B cell (primary cell): ENCODE measurements around the gene WASHC4. TPM values are rescaled to one million over a fixed set of nuclear protein-coding genes. Genes with fewer than 3 reads are reported as not detected.

Experiments used
- ATAC-seq: fragments of 200-7000 bp; cut with Tn5 transposase; one replicate; pipeline ENCODE4 v1.10.0; 2021; ENCODE audit warnings: low read depth, mild to moderate bottlenecking, moderate number of reproducible peaks, moderate library complexity
- CTCF ChIA-PET: fragments of 350-600 bp; sonication (Branson Sonifier 250); formaldehyde crosslinking; loops from one replicate; lab custom pipeline; 2021; ENCODE audit warnings: antibody characterized with exemption, inconsistent platforms; lab: Charles Lee
- POLR2A ChIA-PET: fragments of 350-600 bp; sonication (Branson Sonifier 250); formaldehyde crosslinking; loops from one replicate; lab custom pipeline; 2021; ENCODE audit warnings: antibody characterized with exemption; lab: Charles Lee
- DNase-seq: peaks from one replicate; pipeline ENCODE4 v3.0.0; 2013
- H2AFZ ChIP-seq: 2 replicates; pipeline ENCODE4 v1.6.1; 2012; ENCODE audit warnings: mild to moderate bottlenecking, low read depth, low read length; ENCODE audit not compliant: insufficient read depth, poor library complexity, severe bottlenecking
- H3K27ac ChIP-seq, 2 donors: 1 replicate in 1 of 2; 2 replicates in 1 of 2; pipeline ENCODE4 v1.5.1; 2012 to 2013; ENCODE audit warnings: low read length in 2 of 2, mild to moderate bottlenecking in 2 of 2, moderate library complexity in 1 of 2
- H3K27me3 ChIP-seq, 4 experiments: fragments of 200-600 bp in 1 of 4; sonication (generic) in 1 of 4; replicated peaks in 1 of 4; 1 replicate in 2 of 4; 2 replicates in 2 of 4; pipeline versions ENCODE4 v1.6.1 to v1.7.0; 2013 to 2016; ENCODE audit warnings: low read length in 3 of 4, mild to moderate bottlenecking in 2 of 4, mixed read lengths in 1 of 4, moderate library complexity in 1 of 4; ENCODE audit not compliant: insufficient read depth in 4 of 4, control insufficient read depth in 3 of 4; ENCODE audit errors: control extremely low read depth in 1 of 4
- H3K36me3 ChIP-seq, 2 experiments: replicated peaks in 1 of 2; 1 replicate in 1 of 2; 2 replicates in 1 of 2; pipeline versions ENCODE4 v1.6.1 to v1.7.1; 2013; ENCODE audit warnings: low read length in 1 of 2; ENCODE audit not compliant: insufficient read depth in 2 of 2, control insufficient read depth in 1 of 2; ENCODE audit errors: control extremely low read depth in 1 of 2, extremely low read depth in 1 of 2
- H3K4me1 ChIP-seq, 2 donors: fragments of 200-600 bp in 1 of 2; sonication (generic) in 1 of 2; 1 replicate in 1 of 2; 2 replicates in 1 of 2; pipeline versions ENCODE4 v1.5.1 to v1.6.1; 2013 to 2017; ENCODE audit warnings: low read length in 2 of 2; ENCODE audit not compliant: control insufficient read depth in 2 of 2, insufficient read depth in 2 of 2
- H3K4me2 ChIP-seq: replicated peaks from 2 replicates; pipeline ENCODE3; 2012; ENCODE audit warnings: mild to moderate bottlenecking, low read depth, low read length; ENCODE audit not compliant: poor library complexity, severe bottlenecking
- H3K4me3 ChIP-seq, 5 experiments: fragments of 200-600 bp in 1 of 5; sonication (generic) in 1 of 5; 1 replicate in 3 of 5; 2 replicates in 2 of 5; pipeline versions ENCODE4 v1.5.1 to v1.7.0; 2011 to 2016; ENCODE audit warnings: low read length in 4 of 5, mild to moderate bottlenecking in 4 of 5, low read depth in 2 of 5, control low read depth in 1 of 5, moderate library complexity in 1 of 5; ENCODE audit not compliant: insufficient read depth in 1 of 5; ENCODE audit errors: control extremely low read depth in 1 of 5, extremely low read depth in 1 of 5
- H3K79me2 ChIP-seq: fragments of 200-600 bp; sonication (generic); one replicate; pipeline ENCODE4 v1.6.0; 2016; ENCODE audit warnings: low read length; ENCODE audit not compliant: control insufficient read depth, insufficient read depth
- H3K9ac ChIP-seq: fragments of 200-600 bp; sonication (generic); 2 replicates; pipeline ENCODE4 v1.6.1; 2017; ENCODE audit warnings: mild to moderate bottlenecking, low read length, moderate library complexity
- H3K9me3 ChIP-seq, 3 donors: one replicate each; pipeline versions ENCODE4 v1.6.1 to v1.7.1; 2013; ENCODE audit warnings: low read length in 2 of 3; ENCODE audit not compliant: control insufficient read depth in 2 of 3, insufficient read depth in 1 of 3; ENCODE audit errors: control extremely low read depth in 1 of 3
- H4K20me1 ChIP-seq: 2 replicates; pipeline ENCODE4 v1.6.0; 2012; ENCODE audit warnings: mild to moderate bottlenecking, low read length; ENCODE audit not compliant: insufficient read depth, control insufficient read depth, poor library complexity, severe bottlenecking
- H3K27ac Mint-ChIP-seq: one replicate; pipeline ENCODE4 v1.8.0; 2021; ENCODE audit warnings: mixed read lengths
- H3K27me3 Mint-ChIP-seq: one replicate; pipeline ENCODE4 v1.8.0; 2021; ENCODE audit warnings: mixed read lengths
- H3K4me1 Mint-ChIP-seq: one replicate; pipeline ENCODE4 v1.8.0; 2021; ENCODE audit warnings: mixed read lengths
- H3K4me3 Mint-ChIP-seq: one replicate; pipeline ENCODE4 v1.8.0; 2021; ENCODE audit warnings: mixed read lengths
- H3K9me3 Mint-ChIP-seq: one replicate; pipeline ENCODE4 v1.8.0; 2022; ENCODE audit warnings: mixed read lengths; ENCODE audit not compliant: insufficient read depth
- CTCF ChIP-seq: fragments of 200-600 bp; IDR thresholded peaks from one replicate; pipeline ENCODE4 v1.8.0; 2022; ENCODE audit warnings: antibody characterized with exemption, mild to moderate bottlenecking
- EZH2 ChIP-seq: IDR thresholded peaks from 2 replicates; pipeline ENCODE4 v1.6.1; 2012; ENCODE audit warnings: borderline replicate concordance, low read depth, mild to moderate bottlenecking, moderate library complexity, low read length; ENCODE audit not compliant: insufficient read depth, poor library complexity, severe bottlenecking
- WGBS: methylation state at CpG from one replicate; pipeline ENCODE4 v1.1.5; 2013; ENCODE audit warnings: missing lambda C conversion rate; ENCODE audit not compliant: insufficient coverage; 5-methylcytosine and 5-hydroxymethylcytosine counted together
- intact Hi-C: fragments of 100-400 bp; cut with micrococcal nuclease; formaldehyde crosslinking; loops from one replicate; pipeline ENCODE4 v1.10.0; 2022
- polyA plus RNA-seq: library from polyadenylated mRNA; depleted of rRNA; stranded (reverse); fragments of >200 nt; gene quantifications from 2 replicates; pipeline ENCODE4 v1.2.3, GENCODE V29; 2012
- total RNA-seq, 2 donors: library from RNA; stranded (reverse); fragments of 120-200 nt in 1 of 2; gene quantifications; 1 replicate in 1 of 2; 2 replicates in 1 of 2; pipeline versions ENCODE4 v1.2.3 to v1.2.4, GENCODE V29; 2013 to 2022

Gene WASHC4
- total and polyA plus RNA-seq, 2 donors (not counting 1 experiment from before 2014, with no cell fraction given): 55.2 to 240 TPM

GRCh38 chr12:105141320-105141922, 33.9 kb downstream of the WASHC4 start:
- WGBS: 98% methylated on average over 4 of the region's 6 CpGs
- no peaks in the 10 kb centered on the region for H3K9me3 ChIP-seq
- H3K4me3 ChIP-seq: no peak overlapping the region
- no peak overlapping the region for H3K9ac ChIP-seq
- ATAC-seq (no peak), DNase-seq (no peak)
- intact Hi-C loops: loop anchor here (2.0 kb wide), 1 partner anchor 15 kb away; no protein-coding TSS in a partner anchor
- H3K79me2 ChIP-seq: peaks cover 11% of the 10 kb centered on the region
- H3K4me1 Mint-ChIP-seq: peaks cover 13% of the 10 kb centered on the region
- no peak overlapping the region for H2AFZ ChIP-seq
- TF ChIP-seq EZH2: no peak
- no peak for TF ChIP-seq CTCF
- H3K27me3 Mint-ChIP-seq: no peaks in the 10 kb centered on the region
- no peak overlapping the region for H3K27ac ChIP-seq
- H3K27ac Mint-ChIP-seq: peak overlapping the region; percentile 10
- no peak overlapping the region for H3K4me3 Mint-ChIP-seq
- peaks cover 43% of the 10 kb centered on the region for H4K20me1 ChIP-seq
- ChIA-PET POLR2A (no interaction called here), CTCF (no interaction called here)
- no peaks in the 10 kb centered on the region for H3K4me1 ChIP-seq
- H3K4me2 ChIP-seq: no peak overlapping the region
- peaks cover 26 to 82% of the 10 kb centered on the region in 2 experiments for H3K36me3 ChIP-seq
- H3K9me3 Mint-ChIP-seq: no peaks in the 10 kb centered on the region
- no peaks in the 10 kb centered on the region for H3K27me3 ChIP-seq

GRCh38 chr12:105142259-105142658, 34.7 kb downstream of the WASHC4 start:
- Histone ChIP-seq H3K4me3 (no peak overlapping the region), H3K9me3 (no peaks in the 10 kb centered on the region), H3K9ac (no peak overlapping the region), H3K27ac (no peak overlapping the region), H3K4me1 (no peaks in the 10 kb centered on the region), H3K36me3 (peaks cover 28 to 82% of the 10 kb centered on the region in 2 experiments), H3K27me3 (no peaks in the 10 kb centered on the region), H2AFZ (no peak overlapping the region), H4K20me1 (peaks cover 35% of the 10 kb centered on the region), H3K4me2 (no peak overlapping the region), H3K79me2 (peaks cover 4% of the 10 kb centered on the region)
- no CpG with 5 or more reads among the region's 3 CpGs for WGBS
- Mint-ChIP-seq H3K9me3 (no peaks in the 10 kb centered on the region), H3K4me3 (no peak overlapping the region), H3K27ac (no peak overlapping the region), H3K27me3 (no peaks in the 10 kb centered on the region), H3K4me1 (peaks cover 7% of the 10 kb centered on the region)
- CTCF ChIA-PET: no interaction called here
- ATAC-seq: no peak
- intact Hi-C loops: loop anchor here (2.0 kb wide), 1 partner anchor 13 kb away; no protein-coding TSS in a partner anchor
- POLR2A ChIA-PET: no interaction called here
- DNase-seq: no peak
- no peak for TF ChIP-seq CTCF
- TF ChIP-seq EZH2: no peak
